Measurements from ENCODE around the gene RHBDD1. TPM values are rescaled to one million over a fixed set of nuclear protein-coding genes. Genes with fewer than 3 reads are reported as not detected.

Gene RHBDD1
- total and polyA plus RNA-seq, 12 donors, result 3.9 to 47.8 (median 25.9) TPM

DNA sequence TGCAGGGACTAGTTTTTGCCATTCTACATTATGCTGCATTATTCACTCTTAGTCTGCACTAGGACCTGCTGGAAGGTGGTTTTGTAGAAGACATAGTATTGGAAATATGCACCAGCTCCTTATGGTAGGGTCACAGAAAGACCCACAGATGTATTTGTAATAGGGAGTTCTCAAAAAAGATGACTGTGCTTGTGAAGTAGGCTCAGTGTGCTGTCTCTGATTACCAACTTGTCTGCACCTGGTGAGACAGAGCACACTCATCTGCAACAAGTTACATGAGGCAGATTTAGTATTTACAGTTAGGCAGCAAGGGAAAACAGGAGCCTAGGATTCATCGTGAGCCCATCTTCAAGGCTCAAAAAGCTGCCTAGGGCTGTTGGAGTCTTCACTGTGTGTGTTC lies 29.4 kb downstream of the RHBDD1 start:
- no peaks in the 10 kb centered on the region for H3K4me1 ChIP-seq (replicated peaks in 1 of 2)
- H3K27me3 ChIP-seq, result no peaks in the 10 kb centered on the region
- TF ChIP-seq POLR2A (IDR thresholded peaks at IDR 0.05), result no peak
- TF ChIP-seq, protein P1, sequence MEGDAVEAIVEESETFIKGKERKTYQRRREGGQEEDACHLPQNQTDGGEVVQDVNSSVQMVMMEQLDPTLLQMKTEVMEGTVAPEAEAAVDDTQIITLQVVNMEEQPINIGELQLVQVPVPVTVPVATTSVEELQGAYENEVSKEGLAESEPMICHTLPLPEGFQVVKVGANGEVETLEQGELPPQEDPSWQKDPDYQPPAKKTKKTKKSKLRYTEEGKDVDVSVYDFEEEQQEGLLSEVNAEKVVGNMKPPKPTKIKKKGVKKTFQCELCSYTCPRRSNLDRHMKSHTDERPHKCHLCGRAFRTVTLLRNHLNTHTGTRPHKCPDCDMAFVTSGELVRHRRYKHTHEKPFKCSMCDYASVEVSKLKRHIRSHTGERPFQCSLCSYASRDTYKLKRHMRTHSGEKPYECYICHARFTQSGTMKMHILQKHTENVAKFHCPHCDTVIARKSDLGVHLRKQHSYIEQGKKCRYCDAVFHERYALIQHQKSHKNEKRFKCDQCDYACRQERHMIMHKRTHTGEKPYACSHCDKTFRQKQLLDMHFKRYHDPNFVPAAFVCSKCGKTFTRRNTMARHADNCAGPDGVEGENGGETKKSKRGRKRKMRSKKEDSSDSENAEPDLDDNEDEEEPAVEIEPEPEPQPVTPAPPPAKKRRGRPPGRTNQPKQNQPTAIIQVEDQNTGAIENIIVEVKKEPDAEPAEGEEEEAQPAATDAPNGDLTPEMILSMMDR (IDR thresholded peaks at IDR 0.05), result no peak
- no peak overlapping the region for H3K27ac ChIP-seq
- 88 to 100% (median 100%) methylated on average over 1 of the region's 1 CpG for WGBS, 4 donors
- H3K9me3 ChIP-seq (replicated peaks in 1 of 3), result no peaks in the 10 kb centered on the region
- no peak overlapping the region for H3K4me3 ChIP-seq
- intact Hi-C loops (cut with DNase I), result no loop called here
- no peak for DNase-seq
- peaks cover 0 to 4% of the 10 kb centered on the region in 2 donors for H3K36me3 ChIP-seq (replicated peaks in 1 of 2)

DNA sequence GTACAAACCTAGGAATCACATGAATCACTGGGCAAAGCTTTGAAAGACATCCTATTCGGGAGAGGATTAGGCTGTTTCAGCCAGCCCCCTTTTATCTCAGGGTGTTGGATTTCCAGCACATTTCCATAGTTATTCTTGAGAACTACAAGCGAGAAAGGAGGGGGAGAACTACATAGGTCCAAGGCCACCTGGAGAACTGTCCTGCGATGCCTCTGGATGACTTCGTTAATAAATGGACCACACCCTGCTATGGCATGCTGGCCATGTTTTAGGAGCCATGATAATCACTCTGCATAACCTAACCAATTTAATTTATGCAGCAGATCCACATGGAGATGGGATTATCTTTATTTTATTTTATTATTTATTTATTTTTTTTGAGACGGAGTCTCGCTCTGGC lies 29.9 kb downstream of the RHBDD1 start:
- Histone ChIP-seq H3K9me3 (replicated peaks in 1 of 3) (no peaks in the 10 kb centered on the region), H3K4me3 (no peak overlapping the region), H3K4me1 (replicated peaks in 1 of 2) (no peaks in the 10 kb centered on the region), H3K36me3 (replicated peaks in 1 of 2) (peaks cover 0 to 4% of the 10 kb centered on the region in 2 donors), H3K27me3 (no peaks in the 10 kb centered on the region), H3K27ac (no peak overlapping the region)
- TF ChIP-seq, protein P1 (IDR thresholded peaks at IDR 0.05), result no peak
- no peak for TF ChIP-seq POLR2A (IDR thresholded peaks at IDR 0.05)
- no peak for DNase-seq
- intact Hi-C loops (cut with DNase I), result no loop called here
- 93 to 95% (median 95%) methylated on average over 6 of the region's 6 CpGs for WGBS, 4 donors

DNA sequence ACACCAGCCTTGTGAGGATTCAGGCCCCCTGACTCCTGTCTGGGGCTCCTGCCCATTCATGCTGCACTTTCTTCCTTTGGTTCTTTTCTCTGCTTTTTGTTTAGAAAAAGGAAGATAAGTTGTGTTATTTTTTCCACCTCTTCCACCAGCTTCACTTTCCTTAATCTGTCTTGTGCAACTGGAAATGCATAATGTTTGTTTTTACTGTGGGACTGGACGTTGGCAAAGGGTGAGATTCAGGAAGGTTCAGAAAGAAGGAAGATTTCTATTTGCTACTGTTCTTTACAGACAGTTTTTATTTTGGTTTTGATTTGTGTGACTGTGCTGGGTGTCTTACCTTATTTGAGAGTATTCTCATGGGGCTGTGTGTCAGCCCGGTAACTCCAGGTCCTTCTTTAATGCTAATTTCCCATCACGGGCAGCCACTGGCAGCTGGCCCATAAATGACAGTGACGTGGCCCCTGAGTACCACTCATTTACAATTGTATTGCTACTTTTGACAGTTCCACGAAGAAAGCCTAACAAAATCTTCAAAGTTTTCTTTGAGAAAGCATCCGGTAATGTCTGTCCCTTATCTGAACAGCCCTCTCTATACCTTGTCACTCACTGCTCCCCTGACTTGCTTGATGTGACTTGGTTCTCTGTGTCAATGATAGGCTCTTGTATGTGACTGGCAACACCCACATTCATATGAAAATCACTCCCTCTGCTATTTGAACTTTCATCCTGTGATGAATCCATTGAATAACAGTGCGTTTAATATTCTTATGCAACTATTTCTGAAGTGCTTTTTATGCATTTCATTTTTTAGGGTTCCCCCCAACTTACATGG lies 32.7 kb downstream of the RHBDD1 start:
- H3K27me3 ChIP-seq, result no peaks in the 10 kb centered on the region
- no peak for DNase-seq
- no peaks in the 10 kb centered on the region for H3K9me3 ChIP-seq (replicated peaks in 1 of 3)
- H3K36me3 ChIP-seq (replicated peaks in 1 of 2), result peaks cover 0 to 4% of the 10 kb centered on the region in 2 donors
- H3K4me1 ChIP-seq (replicated peaks in 1 of 2), result no peaks in the 10 kb centered on the region
- H3K4me3 ChIP-seq, result no peak overlapping the region
- intact Hi-C loops (cut with DNase I), result no loop called here
- TF ChIP-seq, protein P1 (IDR thresholded peaks at IDR 0.05), result no peak
- TF ChIP-seq POLR2A (IDR thresholded peaks at IDR 0.05), result no peak
- no peak overlapping the region for H3K27ac ChIP-seq
- WGBS, 4 donors, result 74 to 81% (median 80%) methylated on average over 7 of the region's 7 CpGs

DNA sequence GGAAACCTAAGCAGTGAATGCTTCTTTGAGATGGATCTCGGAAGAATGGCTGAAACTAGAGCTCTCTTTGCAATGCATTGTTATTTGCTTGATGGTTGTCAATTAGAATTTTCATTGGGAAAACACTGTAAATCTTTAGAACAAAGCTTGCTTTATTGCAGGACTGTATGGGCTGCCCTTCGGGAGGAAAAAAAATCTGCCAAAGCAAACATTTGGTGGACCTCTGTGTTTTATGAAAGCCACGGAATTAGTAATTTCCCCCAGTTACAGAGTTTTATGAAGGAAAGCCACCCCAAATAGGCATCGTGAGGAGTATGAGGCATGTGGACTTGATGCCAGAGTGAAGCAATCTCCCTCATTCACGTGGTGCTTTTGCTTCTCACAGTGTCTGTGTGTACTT lies 33.5 kb downstream of the RHBDD1 start:
- DNase-seq, result no peak
- intact Hi-C loops (cut with DNase I), result no loop called here
- H3K4me3 ChIP-seq, result no peak overlapping the region
- peaks cover 0 to 4% of the 10 kb centered on the region in 2 donors for H3K36me3 ChIP-seq (replicated peaks in 1 of 2)
- H3K4me1 ChIP-seq (replicated peaks in 1 of 2), result no peaks in the 10 kb centered on the region
- TF ChIP-seq, protein P1 (IDR thresholded peaks at IDR 0.05), result no peak
- TF ChIP-seq POLR2A (IDR thresholded peaks at IDR 0.05), result no peak
- no peaks in the 10 kb centered on the region for H3K9me3 ChIP-seq (replicated peaks in 1 of 3)
- no peaks in the 10 kb centered on the region for H3K27me3 ChIP-seq
- WGBS, 4 donors, result 85 to 96% (median 91%) methylated on average over 5 of the region's 5 CpGs
- no peak overlapping the region for H3K27ac ChIP-seq
